GM19193 (cell line): ENCODE measurements around the gene ELF2.

Source experiments
- POLR2A ChIP-seq: IDR thresholded peaks from 4 replicates; pipeline ENCODE4 v1.6.1; 2011; ENCODE audit not compliant: insufficient read depth, insufficient read length; ENCODE audit errors: extremely low read depth

Gene ELF2

GRCh38 chr4:139196462-139196861 is 19.4 kb upstream of the ELF2 start:
- TF ChIP-seq POLR2A, result no peak

- no peak for TF ChIP-seq POLR2A
These were observed 14.4 kb upstream of the ELF2 start for GRCh38 chr4:139191373-139191772.

- no peak for TF ChIP-seq POLR2A
These were observed 13.0 kb upstream of the ELF2 start for GRCh38 chr4:139189972-139190371.

- no peak for TF ChIP-seq POLR2A
These were observed 12.4 kb upstream of the ELF2 start for GRCh38 chr4:139189417-139189749.

- TF ChIP-seq POLR2A, result no peak
These were observed 11.8 kb upstream of the ELF2 start for GRCh38 chr4:139188648-139189416.

GRCh38 chr4:139184129-139184528 is 7.1 kb upstream of the ELF2 start:
- TF ChIP-seq POLR2A, result no peak

GRCh38 chr4:139177869-139178619 is 1.0 kb upstream of the ELF2 start:
- TF ChIP-seq POLR2A, result peak; percentile 77

- TF ChIP-seq POLR2A, result no peak
These were observed 543 bp downstream of the ELF2 start for GRCh38 chr4:139176302-139177048.

GRCh38 chr4:139175646-139176301 is 1.2 kb downstream of the ELF2 start:
- TF ChIP-seq POLR2A, result no peak

GRCh38 chr4:139171876-139172691 is 4.9 kb downstream of the ELF2 start:
- no peak for TF ChIP-seq POLR2A

- no peak for TF ChIP-seq POLR2A
These were observed 6.1 kb downstream of the ELF2 start for GRCh38 chr4:139170932-139171331.

GRCh38 chr4:139167774-139168444 is 9.1 kb downstream of the ELF2 start:
- TF ChIP-seq POLR2A, result no peak

GRCh38 chr4:139164731-139165130 is 12.3 kb downstream of the ELF2 start:
- TF ChIP-seq POLR2A, result no peak

- no peak for TF ChIP-seq POLR2A
These were observed 13.2 kb downstream of the ELF2 start for GRCh38 chr4:139163806-139164206.
